HG02943 (cell line): ENCODE results near the gene HNF1B.

Source experiments
- ATAC-seq: cut with Tn5 transposase; IDR thresholded peaks from one replicate; pipeline ENCODE4 v1.9.1; 2021; ENCODE audit warnings: mild to moderate bottlenecking, low read depth, moderate library complexity; ENCODE audit not compliant: unreplicated experiment

Gene HNF1B

GRCh38 chr17:37637956-37638355 lies 106.9 kb downstream of the HNF1B start:
- ATAC-seq, result no peak
